Upper lobe of left lung (tissue), 4 donors: ENCODE measurements around the gene LMTK3.

Experiments
- POLR2A ChIP-seq, 4 donors: fragments of 450-650 bp; IDR thresholded peaks; one replicate each; pipeline ENCODE4 v1.5.1; 2016 to 2017; ENCODE audit warnings: antibody characterized with exemption in 4 of 4, mild to moderate bottlenecking in 2 of 4
- POLR2AphosphoS5 ChIP-seq, 2 donors: sonication (generic); formaldehyde crosslinking; IDR thresholded peaks; one replicate each; pipeline ENCODE4 v1.5.1; 2017; ENCODE audit warnings: antibody characterized with exemption in 2 of 2
- TF ChIP-seq, protein P1 (sequence below), 6 experiments: fragments of 450-650 bp in 4 of 6; fragments of 200-600 bp in 2 of 6; sonication (generic) in 2 of 6; IDR thresholded peaks; one replicate each; pipeline ENCODE4 v1.5.1; 2016 to 2019; ENCODE audit warnings: antibody characterized with exemption in 6 of 6

DNA sequence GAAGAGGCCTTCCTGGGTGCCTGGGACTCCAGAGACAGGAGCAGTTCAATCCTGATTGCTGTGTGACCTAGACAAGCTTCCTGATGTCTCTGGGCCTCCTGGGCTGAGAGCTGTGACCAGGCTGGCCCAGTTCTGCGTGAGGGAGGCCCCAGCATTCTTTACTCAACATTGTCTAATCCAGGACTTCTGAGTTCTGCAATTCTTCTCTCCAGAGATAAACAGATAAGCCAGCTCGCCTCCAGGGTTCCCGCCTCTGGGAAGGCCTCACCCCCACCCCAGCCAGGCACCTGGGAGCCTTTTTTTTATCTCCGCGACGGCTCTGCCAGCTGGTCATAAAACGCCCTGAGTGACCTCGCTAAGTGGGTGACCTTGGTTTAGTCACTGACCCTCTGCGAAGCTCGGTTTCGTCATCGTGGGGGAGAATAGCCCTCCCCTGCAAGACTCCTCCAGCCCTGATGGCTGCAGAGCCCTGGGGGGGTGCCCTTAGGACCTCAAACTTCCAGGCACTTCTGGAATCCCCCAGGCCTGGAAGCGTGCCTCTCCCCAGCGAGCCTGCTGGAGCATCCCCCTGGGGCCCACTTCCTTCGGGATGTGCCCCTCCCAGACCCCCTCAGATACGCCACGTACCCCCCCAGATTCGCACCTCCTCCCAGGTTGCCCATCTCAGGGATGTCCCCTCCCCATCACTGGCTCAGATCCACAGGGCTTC lies 42.2 kb upstream of the LMTK3 start:
- TF ChIP-seq POLR2AphosphoS5 (IDR thresholded peaks at IDR 0.05): peak in 1 of 2 donors; percentile 31
- no peak for TF ChIP-seq POLR2A (IDR thresholded peaks at IDR 0.05)
- TF ChIP-seq, protein P1, sequence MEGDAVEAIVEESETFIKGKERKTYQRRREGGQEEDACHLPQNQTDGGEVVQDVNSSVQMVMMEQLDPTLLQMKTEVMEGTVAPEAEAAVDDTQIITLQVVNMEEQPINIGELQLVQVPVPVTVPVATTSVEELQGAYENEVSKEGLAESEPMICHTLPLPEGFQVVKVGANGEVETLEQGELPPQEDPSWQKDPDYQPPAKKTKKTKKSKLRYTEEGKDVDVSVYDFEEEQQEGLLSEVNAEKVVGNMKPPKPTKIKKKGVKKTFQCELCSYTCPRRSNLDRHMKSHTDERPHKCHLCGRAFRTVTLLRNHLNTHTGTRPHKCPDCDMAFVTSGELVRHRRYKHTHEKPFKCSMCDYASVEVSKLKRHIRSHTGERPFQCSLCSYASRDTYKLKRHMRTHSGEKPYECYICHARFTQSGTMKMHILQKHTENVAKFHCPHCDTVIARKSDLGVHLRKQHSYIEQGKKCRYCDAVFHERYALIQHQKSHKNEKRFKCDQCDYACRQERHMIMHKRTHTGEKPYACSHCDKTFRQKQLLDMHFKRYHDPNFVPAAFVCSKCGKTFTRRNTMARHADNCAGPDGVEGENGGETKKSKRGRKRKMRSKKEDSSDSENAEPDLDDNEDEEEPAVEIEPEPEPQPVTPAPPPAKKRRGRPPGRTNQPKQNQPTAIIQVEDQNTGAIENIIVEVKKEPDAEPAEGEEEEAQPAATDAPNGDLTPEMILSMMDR (IDR thresholded peaks at IDR 0.05): no peak
